K562 (cell line): ENCODE results near the gene YBEY. TPM values are rescaled to one million over a fixed set of nuclear protein-coding genes. Genes with fewer than 3 reads are reported as not detected.

ENCODE experiments used
- ESRRA ChIP-seq: fragments of 450-650 bp; IDR thresholded peaks from 2 replicates; pipeline ENCODE4 v1.6.1; 2014; ENCODE audit warnings: low read depth, mild to moderate bottlenecking, moderate library complexity, borderline replicate concordance
- ILK ChIP-seq: fragments of 450-650 bp; IDR thresholded peaks from 2 replicates; pipeline ENCODE4 v1.6.1; 2016; ENCODE audit warnings: missing genetic modification characterization, low read depth, mild to moderate bottlenecking, missing compliant biosample characterization, moderate library complexity, borderline replicate concordance
- KLF13 ChIP-seq: fragments of 450-650 bp; IDR thresholded peaks from 2 replicates; pipeline ENCODE4 v1.6.1; 2016; ENCODE audit warnings: missing genetic modification characterization, low read depth, mild to moderate bottlenecking, missing compliant biosample characterization, moderate library complexity, borderline replicate concordance
- MTA1 ChIP-seq: fragments of 450-650 bp; IDR thresholded peaks from 2 replicates; pipeline ENCODE4 v1.6.1; 2017; ENCODE audit warnings: borderline replicate concordance
- MTA3 ChIP-seq: fragments of 450-650 bp; formaldehyde crosslinking; IDR thresholded peaks from 2 replicates; pipeline ENCODE4 v1.6.1; 2017; ENCODE audit warnings: mild to moderate bottlenecking, borderline replicate concordance
- NCOR1 ChIP-seq: fragments of 450-650 bp; IDR thresholded peaks from 2 replicates; pipeline ENCODE4 v1.6.1; 2016; ENCODE audit warnings: mild to moderate bottlenecking, moderate library complexity
- PTRF ChIP-seq: fragments of 450-650 bp; IDR thresholded peaks from 2 replicates; pipeline ENCODE4 v1.6.1; 2016; ENCODE audit warnings: mild to moderate bottlenecking, missing genetic modification characterization, missing compliant biosample characterization
- RAD51 ChIP-seq: fragments of 450-650 bp; IDR thresholded peaks from 2 replicates; pipeline ENCODE4 v1.7.1; 2016; ENCODE audit warnings: low read depth, mild to moderate bottlenecking, borderline replicate concordance
- TCF3 ChIP-seq: sonication (generic); formaldehyde crosslinking; IDR thresholded peaks from 2 replicates; pipeline ENCODE4 v1.4.0; 2020; ENCODE audit warnings: mild to moderate bottlenecking, missing genetic modification reagents
- TCFL5 ChIP-seq: fragments of 250-450 bp; sonication (Bioruptor Pico); conservative IDR thresholded peaks from 2 replicates; pipeline ENCODE4 v1.6.1; 2021; ENCODE audit warnings: mild to moderate bottlenecking, moderate library complexity, matching md5 sums
- TOE1 ChIP-seq, 2 experiments: fragments of 450-650 bp in 1 of 2; sonication (generic) in 1 of 2; formaldehyde crosslinking in 1 of 2; IDR thresholded peaks; 2 replicates each; pipeline versions ENCODE4 v1.7.1 to v1.8.0; 2016 to 2022; ENCODE audit warnings: borderline replicate concordance in 2 of 2, mild to moderate bottlenecking in 2 of 2, antibody characterized with exemption in 1 of 2, inconsistent platforms in 1 of 2, low read depth in 1 of 2, missing genetic modification reagents in 1 of 2, moderate library complexity in 1 of 2
- ZNF431 ChIP-seq: sonication (generic); formaldehyde crosslinking; IDR thresholded peaks from 2 replicates; pipeline ENCODE4 v1.8.0; 2022; ENCODE audit warnings: mild to moderate bottlenecking, missing genetic modification reagents
- ZNF589 ChIP-seq: fragments of 200-800 bp; sonication (Bioruptor generic); IDR thresholded peaks from 2 replicates; pipeline ENCODE4 v1.6.1; 2016; ENCODE audit warnings: low read depth, missing genetic modification characterization, missing compliant biosample characterization
- polyA plus RNA-seq, 8 experiments: library from polyadenylated mRNA; depleted of rRNA in 4 of 8; stranded (reverse) in 5 of 8; unstranded in 3 of 8; fragments of >200 nt; fragmentation: Nextera tagmentation in 2 of 8; fragmentation: Illumina TruSeq in 1 of 8; extraction: Ambion mirVana in 2 of 8; extraction: Trizol in 1 of 8; gene quantifications; 2 replicates each; pipeline versions ENCODE4 v1.2.1 to v1.2.3, GENCODE V29; 2011 to 2014; ENCODE audit warnings: inconsistent platforms in 1 of 8, missing spikeins in 1 of 8
- total RNA-seq, 7 experiments: library from RNA; depleted of rRNA in 6 of 7; stranded (reverse); fragments of >200 nt in 6 of 7; fragmentation: Illumina TruSeq in 2 of 7; extraction: Trizol in 2 of 7; gene quantifications; 2 replicates each; pipeline versions ENCODE4 v1.2.1 to v1.2.3, GENCODE V29; 2011 to 2021; ENCODE audit warnings: low replicate concordance in 1 of 7

YBEY gene
- total and polyA plus RNA-seq, 9 of the 15 experiments (the other 6 are each of a cell fraction or from before 2014, with no cell fraction given): 6.4 to 28.0 (median 12.4) TPM

- TF ChIP-seq KLF13 (tag): no peak
- peak; percentile 65 for TF ChIP-seq RAD51
- no peak for TF ChIP-seq PTRF (tag)
- no peak for TF ChIP-seq TCFL5 (CRISPR knock-in tag)
- TF ChIP-seq ESRRA: no peak
- TF ChIP-seq NCOR1: no peak
- TF ChIP-seq ILK (tag): no peak
- no peak for TF ChIP-seq MTA1
- no peak for TF ChIP-seq TCF3
- peak; percentile 62; the same call in 1 of the 2 replicates for TF ChIP-seq TOE1 (IDR thresholded peaks at IDR 0.05; ENCODE audit: borderline replicate concordance)
- no peak for TF ChIP-seq TOE1 (CRISPR knock-in tag; IDR thresholded peaks at IDR 0.05; ENCODE audit: borderline replicate concordance, low read depth)
- no peak for TF ChIP-seq ZNF589 (CRISPR knock-in tag)
- TF ChIP-seq MTA3: no peak
- no peak for TF ChIP-seq ZNF431 (CRISPR knock-in tag)
Measured at GRCh38 chr21:46319186-46319585, 33.0 kb downstream of the YBEY start (continued).
